Panc1 (cell line): Measurements from ENCODE around the gene FBXW4. TPM values are rescaled to one million over a fixed set of nuclear protein-coding genes. Genes with fewer than 3 reads are reported as not detected.

Experiments
- ATAC-seq: fragments of 200-7000 bp; cut with Tn5 transposase; 2 replicates; pipeline ENCODE4 v1.9.1; 2020; ENCODE audit warnings: mild to moderate bottlenecking, moderate library complexity
- BruUV-seq: library from RNA; stranded (reverse); fragments of 400-500 nt; replicated peaks from 2 replicates; lab custom pipeline; 2021; lab: Mats Ljungman, UMichigan
- CTCF ChIA-PET: fragments of 300-600 bp; sonication (Branson Sonifier 250); formaldehyde crosslinking; loops from one replicate; lab custom pipeline; 2022; ENCODE audit warnings: antibody characterized with exemption; lab: Charles Lee
- POLR2A ChIA-PET: fragments of 300-600 bp; sonication (Branson Sonifier 250); formaldehyde crosslinking; loops from one replicate; lab custom pipeline; 2022; ENCODE audit warnings: antibody characterized with exemption; lab: Charles Lee
- DNase-seq: peaks from one replicate; pipeline ENCODE4 v3.0.0-alpha.2; 2010; ENCODE audit warnings: low read depth, low spot score
- H3K27ac ChIP-seq: 2 replicates; pipeline ENCODE4 v1.5.1; 2011; ENCODE audit warnings: mild to moderate bottlenecking, low read length, inconsistent platforms
- H3K27me3 ChIP-seq: fragments of 200-500 bp; sonication (Bioruptor generic); 2 replicates; pipeline ENCODE4 v1.6.0; 2014; ENCODE audit warnings: low read length, inconsistent platforms; ENCODE audit not compliant: control insufficient read depth, insufficient read depth
- H3K36me3 ChIP-seq: fragments of 200-500 bp; sonication (Bioruptor generic); 2 replicates; pipeline ENCODE4 v1.5.1; 2014; ENCODE audit warnings: inconsistent platforms, mild to moderate bottlenecking, low read length, moderate library complexity; ENCODE audit not compliant: control insufficient read depth, insufficient read depth
- H3K4me1 ChIP-seq: 2 replicates; pipeline ENCODE4 v1.5.1; 2011; ENCODE audit warnings: inconsistent platforms, mild to moderate bottlenecking, low read length, moderate library complexity; ENCODE audit not compliant: control insufficient read depth, insufficient read depth
- H3K4me3 ChIP-seq, 2 experiments: 2 replicates each; pipeline ENCODE4 v1.5.1; 2011 to 2012; ENCODE audit warnings: low read depth in 2 of 2, low read length in 2 of 2, mild to moderate bottlenecking in 2 of 2, inconsistent platforms in 1 of 2, moderate library complexity in 1 of 2
- H3K9me3 ChIP-seq: fragments of 200-500 bp; sonication (Bioruptor generic); 2 replicates; pipeline ENCODE4 v1.5.1; 2014; ENCODE audit warnings: low read depth, mild to moderate bottlenecking, inconsistent platforms, low read length, moderate library complexity; ENCODE audit not compliant: control insufficient read depth, insufficient read depth
- CTCF ChIP-seq: fragments of 450-650 bp; IDR thresholded peaks from 2 replicates; pipeline ENCODE4 v1.5.1; 2017; ENCODE audit warnings: mild to moderate bottlenecking
- POLR2AphosphoS5 ChIP-seq: IDR thresholded peaks from 2 replicates; pipeline ENCODE4 v1.6.1; 2012; ENCODE audit warnings: mild to moderate bottlenecking, low read depth, low read length, moderate library complexity
- REST ChIP-seq, 2 experiments: IDR thresholded peaks; 2 replicates each; pipeline ENCODE4 v1.6.1; 2011 to 2012; ENCODE audit warnings: low read depth in 2 of 2, control low read depth in 1 of 2, low read length in 1 of 2, mild to moderate bottlenecking in 1 of 2, moderate library complexity in 1 of 2; ENCODE audit not compliant: insufficient read depth in 1 of 2
- SIN3A ChIP-seq: IDR thresholded peaks from 2 replicates; pipeline ENCODE4 v1.6.1; 2012; ENCODE audit warnings: low read depth, mild to moderate bottlenecking, low read length, moderate library complexity, borderline replicate concordance; ENCODE audit not compliant: insufficient read depth
- TCF7L2 ChIP-seq: IDR thresholded peaks from 2 replicates; pipeline ENCODE4 v1.6.1; 2011; ENCODE audit warnings: mild to moderate bottlenecking, low read depth, low read length, inconsistent platforms
- in situ Hi-C: cut with HindIII; loops from 2 replicates; pipeline ENCODE4 v1.10.0; 2016; ENCODE audit warnings: low sequenced_read_pairs, low pct_unique_long_range_greater_than_20kb
- intact Hi-C: fragments of 100-400 bp; cut with micrococcal nuclease; formaldehyde crosslinking; loops from one replicate; pipeline ENCODE4 v1.10.0; 2022; ENCODE audit not compliant: unreplicated experiment
- total RNA-seq: library from RNA; stranded (reverse); gene quantifications from one replicate; pipeline ENCODE4 v1.2.1, GENCODE V29; 2021; ENCODE audit not compliant: unreplicated experiment

FBXW4 gene
- total RNA-seq, 1 experiment from 2014 or later: 61.5 TPM

- no peak for TF ChIP-seq TCF7L2
- no peak for TF ChIP-seq POLR2AphosphoS5
- no peak for TF ChIP-seq SIN3A
- TF ChIP-seq CTCF: no peak
- TF ChIP-seq REST (IDR thresholded peaks at IDR 0.05; ENCODE audit: insufficient read depth in 1 of 2, low read depth in 2 of 2, low read length in 1 of 2): no peak
- ATAC-seq: no peak
- CTCF ChIA-PET: interaction anchor here (0.5 to 0.9 kb wide), 2 partner anchors 134 to 368 kb away, joined by 3 read pairs; no protein-coding TSS in a partner anchor
- DNase-seq: no peak
- no peaks in the 10 kb centered on the region for H3K4me1 ChIP-seq
- H3K4me3 ChIP-seq: no peak overlapping the region
- no peak overlapping the region for H3K27ac ChIP-seq
- POLR2A ChIA-PET: no interaction called here
- BruUV-seq: no TSS peak
- in situ Hi-C loops: no loop called here
- H3K27me3 ChIP-seq: no peaks in the 10 kb centered on the region
- peaks cover 2% of the 10 kb centered on the region; the same call in 1 of the 2 replicates for H3K36me3 ChIP-seq
- no peaks in the 10 kb centered on the region for H3K9me3 ChIP-seq
- intact Hi-C loops: no loop called here
These were observed 47.7 kb downstream of the FBXW4 start for GRCh38 chr10:101647255-101647654.

- peaks cover 2% of the 10 kb centered on the region; the same call in 1 of the 2 replicates for H3K36me3 ChIP-seq
- intact Hi-C loops (no loop called here), in situ Hi-C loops (no loop called here)
- no peak overlapping the region for H3K4me3 ChIP-seq
- no TSS peak for BruUV-seq
- H3K27me3 ChIP-seq: no peaks in the 10 kb centered on the region
- no peaks in the 10 kb centered on the region for H3K9me3 ChIP-seq
- no peak overlapping the region for H3K27ac ChIP-seq
- CTCF ChIA-PET: interaction anchor here (0.7 kb wide), 1 partner anchor 11 kb away, joined by 3 read pairs; no protein-coding TSS in a partner anchor
- no peak for DNase-seq
- no peaks in the 10 kb centered on the region for H3K4me1 ChIP-seq
- TF ChIP-seq REST (IDR thresholded peaks at IDR 0.05; ENCODE audit: insufficient read depth in 1 of 2, low read depth in 2 of 2, low read length in 1 of 2): no peak
- no peak for TF ChIP-seq POLR2AphosphoS5
- TF ChIP-seq TCF7L2: no peak
- no peak for TF ChIP-seq CTCF
- no peak for TF ChIP-seq SIN3A
- no peak for ATAC-seq
- POLR2A ChIA-PET: no interaction called here
These were observed 48.6 kb downstream of the FBXW4 start for GRCh38 chr10:101646364-101646763.
